ENCODE data around the gene ZYG11A. TPM values are rescaled to one million over a fixed set of nuclear protein-coding genes. Genes with fewer than 3 reads are reported as not detected.

The ZYG11A gene
- total RNA-seq, 1 donor from 2014 or later: 0.26 TPM

DNA sequence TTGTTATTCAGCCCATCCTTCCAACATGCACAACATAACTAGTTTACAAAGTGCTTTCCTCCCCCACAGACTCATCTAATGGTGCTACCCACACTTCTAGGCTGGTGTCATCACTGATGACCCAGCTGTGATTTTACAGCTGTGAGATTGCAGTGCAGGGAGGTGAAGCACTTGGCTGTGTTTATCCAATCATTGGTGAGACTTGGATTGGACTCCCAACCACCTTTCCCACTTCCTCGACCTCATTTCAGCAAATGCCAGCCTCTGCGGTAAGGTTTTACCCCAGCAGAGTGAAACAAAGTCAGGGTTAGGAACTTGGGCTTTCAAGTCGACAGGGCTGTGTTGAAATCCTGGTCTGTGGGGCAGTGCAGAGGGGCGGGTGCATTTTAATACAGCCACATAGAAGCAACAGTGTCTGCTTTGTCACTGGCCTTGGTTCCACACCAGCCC, 56.9 kb downstream of the ZYG11A start:
- Mint-ChIP-seq H3K27me3 (ENCODE audit: insufficient read depth) (no peaks in the 10 kb centered on the region), H3K27ac (no peak overlapping the region), H3K4me3 (no peak overlapping the region), H3K36me3 (ENCODE audit: low read depth) (no peaks in the 10 kb centered on the region), H3K4me1 (ENCODE audit: low read depth) (no peaks in the 10 kb centered on the region), H3K9me3 (no peaks in the 10 kb centered on the region)
- intact Hi-C loops (cut with micrococcal nuclease): no loop called here
- DNase-seq (ENCODE audit: low spot score): no peak

DNA sequence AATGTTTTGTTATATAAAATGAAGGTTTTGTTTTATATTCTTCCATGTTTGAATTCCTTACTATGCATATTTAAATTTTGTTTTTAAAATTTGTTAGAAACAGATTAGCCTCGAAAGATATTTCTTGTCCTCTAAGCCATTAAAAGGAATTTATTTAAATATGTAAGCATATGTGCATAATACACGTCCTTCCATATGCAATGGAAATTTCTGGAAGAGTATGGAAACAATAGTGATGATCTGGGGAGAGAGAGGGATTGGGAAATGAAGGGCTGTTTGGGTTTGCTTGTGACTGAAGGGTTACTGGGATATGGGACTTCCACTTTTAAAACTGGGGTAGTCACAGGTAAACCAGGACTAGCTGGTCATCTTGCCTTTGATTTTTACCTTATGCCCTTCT, 57.8 kb downstream of the ZYG11A start:
- no peak overlapping the region for H3K27ac Mint-ChIP-seq
- no peaks in the 10 kb centered on the region for H3K4me1 Mint-ChIP-seq (ENCODE audit: low read depth)
- no peaks in the 10 kb centered on the region for H3K36me3 Mint-ChIP-seq (ENCODE audit: low read depth)
- intact Hi-C loops (cut with micrococcal nuclease): no loop called here
- DNase-seq (ENCODE audit: low spot score): no peak
- no peak overlapping the region for H3K4me3 Mint-ChIP-seq
- H3K27me3 Mint-ChIP-seq (ENCODE audit: insufficient read depth): no peaks in the 10 kb centered on the region
- no peaks in the 10 kb centered on the region for H3K9me3 Mint-ChIP-seq

DNA sequence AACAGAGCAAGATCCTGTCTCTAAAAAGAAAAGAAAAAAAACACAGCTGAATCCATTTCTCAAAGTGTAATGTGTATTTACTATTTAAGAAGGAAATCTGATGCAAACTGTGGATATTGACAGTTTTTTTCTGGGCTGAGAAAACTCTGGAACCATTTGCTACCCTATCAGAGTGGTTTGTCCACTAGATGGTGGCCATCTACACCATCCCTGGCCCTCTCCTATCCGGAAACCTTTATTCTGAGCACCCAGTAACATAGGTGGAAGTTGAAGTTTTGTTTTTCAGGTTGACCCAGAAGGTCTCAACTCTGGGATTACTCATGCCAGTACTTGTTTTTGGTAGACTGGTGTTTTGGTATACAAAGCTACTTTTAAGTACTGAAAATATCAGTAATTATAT, 58.8 kb downstream of the ZYG11A start:
- Mint-ChIP-seq H3K9me3 (no peaks in the 10 kb centered on the region), H3K36me3 (ENCODE audit: low read depth) (no peaks in the 10 kb centered on the region), H3K4me3 (no peak overlapping the region), H3K4me1 (ENCODE audit: low read depth) (no peaks in the 10 kb centered on the region), H3K27ac (no peak overlapping the region), H3K27me3 (ENCODE audit: insufficient read depth) (no peaks in the 10 kb centered on the region)
- no peak for DNase-seq (ENCODE audit: low spot score)
- intact Hi-C loops (cut with micrococcal nuclease): no loop called here

DNA sequence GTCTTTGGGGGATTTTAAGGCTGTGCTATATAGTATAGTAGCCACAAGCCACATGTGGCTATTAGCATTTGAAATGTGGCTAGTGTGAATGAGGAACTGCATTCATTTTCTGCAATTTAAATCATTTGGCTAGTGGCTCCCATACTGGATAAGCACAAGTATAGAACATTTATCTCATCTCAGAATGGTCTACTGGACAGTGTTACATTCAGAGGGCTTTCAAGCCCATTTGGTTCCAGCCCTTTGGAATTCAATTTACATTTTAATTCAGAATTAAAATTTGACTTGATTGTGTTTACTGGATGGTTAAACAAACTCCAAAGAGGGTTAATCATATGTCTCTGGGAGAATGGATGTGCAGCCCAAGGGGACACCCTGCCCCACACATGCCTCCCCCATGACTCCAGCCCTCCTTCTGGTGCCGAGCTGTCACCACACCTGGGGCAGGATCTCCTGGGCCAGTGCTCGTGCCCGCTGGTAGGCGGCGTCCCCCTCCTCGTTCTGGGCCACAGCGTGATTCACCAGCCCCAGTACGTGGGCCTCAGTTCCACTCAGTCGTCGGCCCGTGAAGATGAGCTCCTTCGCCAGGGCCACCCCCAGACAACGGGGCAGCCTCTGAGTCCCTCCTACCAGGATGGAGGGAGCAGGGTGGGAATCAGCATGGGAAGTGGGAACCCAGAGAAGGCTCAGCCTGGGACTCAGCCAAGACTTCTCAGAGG, 61.8 kb downstream of the ZYG11A start:
- peaks cover 2% of the 10 kb centered on the region for H3K36me3 Mint-ChIP-seq (ENCODE audit: low read depth)
- H3K4me3 Mint-ChIP-seq: no peak overlapping the region
- H3K9me3 Mint-ChIP-seq: no peaks in the 10 kb centered on the region
- DNase-seq (ENCODE audit: low spot score): no peak
- no peaks in the 10 kb centered on the region for H3K27me3 Mint-ChIP-seq (ENCODE audit: insufficient read depth)
- H3K4me1 Mint-ChIP-seq (ENCODE audit: low read depth): no peaks in the 10 kb centered on the region
- H3K27ac Mint-ChIP-seq: no peak overlapping the region
- intact Hi-C loops (cut with micrococcal nuclease): no loop called here

DNA sequence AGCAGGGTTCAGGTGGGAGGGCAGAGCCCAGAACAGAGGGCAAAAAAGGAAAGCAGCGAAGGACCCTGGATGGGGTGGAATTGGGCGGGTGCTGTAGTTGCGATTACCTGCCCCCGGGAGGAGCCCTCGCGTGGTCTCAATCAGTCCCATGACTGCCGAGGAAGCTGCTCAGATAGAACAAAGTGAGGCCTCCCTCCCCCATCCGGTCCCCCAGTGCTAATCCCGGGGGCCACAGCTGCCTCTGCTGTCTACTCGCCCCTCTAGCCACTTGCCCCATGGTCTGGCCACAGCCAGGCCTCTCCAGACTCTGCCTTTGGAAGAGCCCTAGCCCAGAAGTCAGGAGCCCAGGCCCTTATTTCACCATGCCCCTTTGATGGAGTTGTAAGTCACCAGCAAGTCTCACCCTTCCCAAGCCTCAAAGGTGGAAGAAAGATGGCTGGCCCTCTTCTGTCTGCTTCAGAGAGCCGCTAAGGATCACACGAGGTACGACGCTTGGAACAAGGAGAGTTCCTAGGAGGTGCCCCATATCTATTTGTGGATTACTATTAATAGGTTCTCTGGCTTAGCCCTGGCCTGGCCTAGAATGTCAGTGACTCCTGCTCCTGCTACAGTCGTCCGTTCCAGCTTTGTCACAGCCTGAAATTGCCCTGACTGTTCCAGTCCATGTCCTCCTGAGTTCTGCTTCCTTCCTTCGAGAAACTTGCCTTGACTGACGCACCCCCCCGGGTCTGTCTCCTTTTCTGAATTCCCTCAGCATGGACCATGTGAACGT, 62.6 kb downstream of the ZYG11A start:
- Mint-ChIP-seq H3K9me3 (no peaks in the 10 kb centered on the region), H3K4me3 (no peak overlapping the region), H3K27ac (no peak overlapping the region), H3K36me3 (ENCODE audit: low read depth) (peaks cover 2% of the 10 kb centered on the region), H3K27me3 (ENCODE audit: insufficient read depth) (no peaks in the 10 kb centered on the region), H3K4me1 (ENCODE audit: low read depth) (no peaks in the 10 kb centered on the region)
- intact Hi-C loops (cut with micrococcal nuclease): loop anchor here (1.0 kb wide), 1 partner anchor 277 kb away; no protein-coding TSS in a partner anchor
- DNase-seq (ENCODE audit: low spot score): no peak

DNA sequence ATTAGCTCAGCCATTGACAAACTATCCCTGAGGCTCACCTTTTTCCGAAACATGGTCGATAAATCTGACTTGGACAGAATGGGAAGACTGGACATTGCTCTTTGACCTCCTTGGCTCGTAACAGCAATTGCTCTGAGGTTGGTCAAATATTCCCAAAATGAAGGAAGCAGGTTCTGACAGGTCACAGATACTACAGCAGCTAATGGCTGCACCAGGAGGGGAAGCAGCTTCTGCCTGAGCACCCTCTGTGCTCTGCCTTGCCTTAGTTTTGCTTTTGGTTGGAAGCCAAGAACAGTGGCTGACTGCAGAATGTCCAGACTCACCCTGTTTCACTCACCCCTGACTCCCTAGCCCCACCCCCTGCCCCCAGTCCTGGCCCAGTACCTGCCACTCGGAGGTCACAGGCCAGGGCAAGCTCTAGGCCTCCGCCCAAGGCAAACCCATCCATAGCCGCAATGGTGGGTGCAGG, 63.6 kb downstream of the ZYG11A start:
- H3K4me3 Mint-ChIP-seq: no peak overlapping the region
- no peak for DNase-seq (ENCODE audit: low spot score)
- H3K36me3 Mint-ChIP-seq (ENCODE audit: low read depth): peaks cover 2% of the 10 kb centered on the region
- H3K9me3 Mint-ChIP-seq: no peaks in the 10 kb centered on the region
- intact Hi-C loops (cut with micrococcal nuclease): no loop called here
- no peak overlapping the region for H3K27ac Mint-ChIP-seq
- no peaks in the 10 kb centered on the region for H3K27me3 Mint-ChIP-seq (ENCODE audit: insufficient read depth)
- no peaks in the 10 kb centered on the region for H3K4me1 Mint-ChIP-seq (ENCODE audit: low read depth)

DNA sequence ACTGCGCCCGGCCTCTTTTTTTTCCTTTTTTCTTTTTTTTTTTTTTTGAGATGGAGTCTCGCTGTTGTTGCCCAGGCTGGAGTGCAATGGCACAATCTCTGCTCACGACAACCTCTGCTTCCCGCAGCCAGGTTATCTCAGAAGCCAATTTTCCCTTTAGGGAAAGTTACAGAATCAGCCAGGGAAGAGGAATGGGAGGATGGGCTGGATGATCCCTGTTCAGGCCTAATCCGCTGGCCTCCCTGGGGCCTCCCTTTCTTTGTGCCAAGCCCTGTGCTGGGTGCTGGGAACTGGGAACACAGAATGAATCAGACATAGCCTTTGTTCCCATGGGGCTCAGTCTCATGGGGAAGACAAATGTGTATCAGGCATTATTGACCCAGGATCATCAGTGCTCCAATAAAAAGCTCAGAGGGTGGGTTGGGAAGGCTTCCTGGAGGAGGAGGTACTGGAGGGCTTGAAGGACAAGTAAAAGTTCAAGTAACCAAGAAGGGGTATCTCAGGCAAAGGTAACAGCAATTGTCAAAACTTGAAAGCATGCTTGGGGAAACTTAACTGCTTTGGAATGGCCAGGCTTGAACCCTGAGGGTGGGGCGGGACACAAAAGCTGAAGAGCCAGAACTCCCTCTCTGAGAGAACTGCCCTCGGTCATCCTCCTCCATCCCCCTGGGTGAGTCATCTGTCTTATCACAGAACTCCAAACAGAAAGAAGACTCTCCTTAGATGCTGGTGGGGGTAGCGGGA, 64.7 kb downstream of the ZYG11A start:
- no peaks in the 10 kb centered on the region for H3K4me1 Mint-ChIP-seq (ENCODE audit: low read depth)
- no peak for DNase-seq (ENCODE audit: low spot score)
- no peak overlapping the region for H3K27ac Mint-ChIP-seq
- intact Hi-C loops (cut with micrococcal nuclease): no loop called here
- H3K9me3 Mint-ChIP-seq: no peaks in the 10 kb centered on the region
- peaks cover 2% of the 10 kb centered on the region for H3K36me3 Mint-ChIP-seq (ENCODE audit: low read depth)
- H3K27me3 Mint-ChIP-seq (ENCODE audit: insufficient read depth): no peaks in the 10 kb centered on the region
- no peak overlapping the region for H3K4me3 Mint-ChIP-seq

DNA sequence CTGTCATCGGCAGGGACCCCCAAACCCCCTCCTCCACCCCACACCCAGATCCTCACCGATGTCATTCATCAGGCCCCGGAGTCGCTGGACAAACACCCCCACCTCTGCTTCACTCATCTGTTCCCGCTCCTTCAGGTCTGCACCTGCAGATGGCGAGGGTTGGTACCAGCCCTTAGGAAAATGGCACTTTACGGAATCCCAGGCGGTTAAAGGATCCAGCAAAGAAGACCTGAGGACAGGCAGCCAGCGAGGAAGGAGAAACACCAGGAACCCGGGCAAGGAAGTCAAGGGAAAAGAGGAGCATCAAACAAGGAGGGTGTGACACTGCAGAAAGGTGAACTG, 65.2 kb downstream of the ZYG11A start:
- no peak for DNase-seq (ENCODE audit: low spot score)

DNA sequence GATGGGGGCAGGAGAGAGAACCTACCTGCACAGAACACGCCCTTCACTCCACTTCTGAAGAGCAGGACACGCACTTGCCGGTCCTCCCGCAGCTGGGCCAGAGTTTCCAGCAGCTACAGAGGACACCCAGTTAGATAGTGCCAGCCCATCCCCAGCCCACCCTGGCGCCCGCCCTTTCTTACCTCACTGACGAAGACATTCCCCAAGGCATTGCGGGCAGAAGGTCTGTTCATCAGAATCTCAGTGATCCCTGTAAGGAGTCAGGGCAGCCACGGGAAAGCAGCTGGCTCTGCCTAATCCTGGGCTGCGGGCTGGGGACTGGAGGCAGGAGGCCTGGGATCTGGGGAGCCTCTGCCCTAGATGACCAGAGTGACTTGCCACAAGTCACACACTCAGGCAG, 69.0 kb downstream of the ZYG11A start:
- Mint-ChIP-seq H3K27ac (no peak overlapping the region), H3K36me3 (ENCODE audit: low read depth) (peaks cover 2% of the 10 kb centered on the region), H3K9me3 (no peaks in the 10 kb centered on the region), H3K4me1 (ENCODE audit: low read depth) (no peaks in the 10 kb centered on the region), H3K27me3 (ENCODE audit: insufficient read depth) (no peaks in the 10 kb centered on the region), H3K4me3 (no peak overlapping the region)
- no peak for DNase-seq (ENCODE audit: low spot score)
- intact Hi-C loops (cut with micrococcal nuclease): no loop called here

More for the DNA sequence above, 65.2 kb downstream of the ZYG11A start:
- no peak overlapping the region for H3K4me3 Mint-ChIP-seq
- H3K9me3 Mint-ChIP-seq: no peaks in the 10 kb centered on the region
- H3K27ac Mint-ChIP-seq: no peak overlapping the region
- peaks cover 2% of the 10 kb centered on the region for H3K36me3 Mint-ChIP-seq (ENCODE audit: low read depth)
- intact Hi-C loops (cut with micrococcal nuclease): no loop called here
- H3K4me1 Mint-ChIP-seq (ENCODE audit: low read depth): no peaks in the 10 kb centered on the region
- no peaks in the 10 kb centered on the region for H3K27me3 Mint-ChIP-seq (ENCODE audit: insufficient read depth)

DNA sequence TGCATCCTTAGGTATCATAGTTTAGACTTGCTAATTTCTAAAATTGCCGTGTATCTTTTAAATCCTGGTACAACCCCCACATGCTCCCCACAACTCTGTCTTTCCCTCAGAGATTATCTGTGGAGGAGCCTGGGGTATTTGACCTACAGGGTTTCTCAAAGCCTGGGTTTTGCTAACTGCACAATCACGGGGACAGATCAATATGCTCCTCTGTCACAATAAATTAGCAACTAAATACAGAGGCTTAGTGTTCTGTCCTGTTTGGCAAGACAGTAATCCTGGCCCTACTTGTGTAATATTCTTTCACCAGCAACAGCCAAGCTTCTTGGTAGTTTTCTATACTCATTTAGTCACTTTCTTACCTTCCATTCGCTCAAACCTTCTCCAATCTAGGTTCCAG, 70.5 kb downstream of the ZYG11A start:
- no peak for DNase-seq (ENCODE audit: low spot score)
- peaks cover 3% of the 10 kb centered on the region for H3K36me3 Mint-ChIP-seq (ENCODE audit: low read depth)
- H3K27me3 Mint-ChIP-seq (ENCODE audit: insufficient read depth): no peaks in the 10 kb centered on the region
- H3K4me1 Mint-ChIP-seq (ENCODE audit: low read depth): no peaks in the 10 kb centered on the region
- H3K9me3 Mint-ChIP-seq: no peaks in the 10 kb centered on the region
- intact Hi-C loops (cut with micrococcal nuclease): no loop called here
- no peak overlapping the region for H3K27ac Mint-ChIP-seq
- H3K4me3 Mint-ChIP-seq: no peak overlapping the region

DNA sequence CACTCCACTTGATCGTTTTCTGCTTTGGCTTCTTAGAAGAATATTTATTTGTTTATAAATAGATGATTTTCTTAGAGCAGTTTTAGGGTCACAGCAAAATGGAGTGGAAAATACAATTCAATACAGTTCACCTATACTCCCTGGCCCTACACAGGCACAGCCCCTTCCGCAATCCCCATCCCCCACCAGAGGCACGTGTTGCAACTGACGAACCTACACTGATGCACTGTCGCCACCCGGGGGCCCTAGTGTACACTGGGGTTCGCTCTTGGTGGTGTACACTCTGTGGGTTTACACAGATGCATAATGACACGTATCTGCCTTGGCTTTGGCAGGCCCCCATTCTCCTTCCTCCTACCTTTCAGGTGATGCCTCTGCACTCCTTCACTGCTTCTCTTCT, 71.0 kb downstream of the ZYG11A start:
- intact Hi-C loops (cut with micrococcal nuclease): no loop called here
- DNase-seq (ENCODE audit: low spot score): no peak
- Mint-ChIP-seq H3K4me1 (ENCODE audit: low read depth) (no peaks in the 10 kb centered on the region), H3K36me3 (ENCODE audit: low read depth) (peaks cover 3% of the 10 kb centered on the region), H3K9me3 (no peaks in the 10 kb centered on the region), H3K27ac (no peak overlapping the region), H3K4me3 (no peak overlapping the region), H3K27me3 (ENCODE audit: insufficient read depth) (no peaks in the 10 kb centered on the region)

DNA sequence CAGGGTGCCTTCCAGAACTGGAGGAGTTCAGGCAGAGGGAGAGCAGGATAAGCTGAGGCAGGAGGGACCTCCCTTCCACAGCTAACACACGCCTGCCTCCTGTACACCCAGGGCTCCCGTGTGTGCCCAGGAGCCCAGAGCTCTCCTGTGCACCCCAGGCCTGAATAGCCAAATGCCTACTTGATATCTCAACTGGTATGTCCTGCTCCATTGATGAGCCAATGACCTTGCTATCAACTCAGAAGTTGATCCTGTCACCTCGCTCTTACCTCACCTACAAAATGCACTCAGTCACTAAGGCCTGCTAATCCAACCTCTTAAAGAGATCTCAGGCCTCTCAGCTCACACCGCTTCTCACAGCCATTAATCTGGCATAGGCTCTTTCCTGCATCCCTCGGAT, 71.9 kb downstream of the ZYG11A start:
- peaks cover 6% of the 10 kb centered on the region for H3K4me1 Mint-ChIP-seq (ENCODE audit: low read depth)
- no peaks in the 10 kb centered on the region for H3K27me3 Mint-ChIP-seq (ENCODE audit: insufficient read depth)
- no peak overlapping the region for H3K27ac Mint-ChIP-seq
- intact Hi-C loops (cut with micrococcal nuclease): no loop called here
- no peak for DNase-seq (ENCODE audit: low spot score)
- peaks cover 3% of the 10 kb centered on the region for H3K36me3 Mint-ChIP-seq (ENCODE audit: low read depth)
- H3K4me3 Mint-ChIP-seq: no peak overlapping the region
- H3K9me3 Mint-ChIP-seq: no peaks in the 10 kb centered on the region
